ENCODE measurements around the gene DIPK1A. TPM values are rescaled to one million over a fixed set of nuclear protein-coding genes. Genes with fewer than 3 reads are reported as not detected.

DIPK1A gene
- total and polyA plus RNA-seq, 2 donors (not counting 1 experiment from before 2014, with no cell fraction given): 19.7 to 85.7 TPM

- no peak for DNase-seq (ENCODE audit: low read depth in 2 of 2)
- H3K9ac ChIP-seq (ENCODE audit: insufficient read depth, low read length): no peak overlapping the region
- no peak overlapping the region for H2AFZ ChIP-seq (ENCODE audit: low read length)
- no peaks in the 10 kb centered on the region for H3K36me3 ChIP-seq (ENCODE audit: control insufficient read depth, insufficient read depth, low read length)
- H4K20me1 ChIP-seq (ENCODE audit: control insufficient read depth, extremely low read depth, insufficient read depth, low read length): peaks cover 3% of the 10 kb centered on the region
- no peak overlapping the region for H3K4me3 ChIP-seq (replicated peaks in 1 of 4; ENCODE audit: control extremely low read depth in 1 of 4, insufficient read depth in 1 of 4, low read depth in 3 of 4, low read length in 4 of 4)
- H3K9me3 ChIP-seq (ENCODE audit: control insufficient read depth, insufficient read depth, low read depth, low read length): no peaks in the 10 kb centered on the region
- H3K27ac ChIP-seq (ENCODE audit: insufficient read depth, low read length): no peak overlapping the region
- H3K4me2 ChIP-seq (ENCODE audit: extremely low read depth, insufficient read depth, low read length): no peak overlapping the region
- TF ChIP-seq CTCF (conservative IDR thresholded peaks at IDR 0.05 in 1 of 2, IDR thresholded peaks at IDR 0.05 in 1 of 2; ENCODE audit: low read depth in 1 of 2, low read length in 2 of 2) (no peak), EZH2 (IDR thresholded peaks at IDR 0.05; ENCODE audit: low read length, missing control alignments) (no peak)
- peaks cover 18% of the 10 kb centered on the region for H3K27me3 ChIP-seq (ENCODE audit: control insufficient read depth, insufficient read depth, low read length)
- H3K4me1 ChIP-seq (ENCODE audit: control insufficient read depth, extremely low read depth, insufficient read depth, low read length): no peaks in the 10 kb centered on the region
- no peaks in the 10 kb centered on the region for H3K79me2 ChIP-seq (ENCODE audit: control insufficient read depth, insufficient read depth, low read length)
These were observed 40.6 kb upstream of the DIPK1A start for GRCh38 chr1:93001893-93002292.

- no peak overlapping the region for H3K4me3 ChIP-seq (replicated peaks in 1 of 4; ENCODE audit: control extremely low read depth in 1 of 4, insufficient read depth in 1 of 4, low read depth in 3 of 4, low read length in 4 of 4)
- no peak overlapping the region for H3K9ac ChIP-seq (ENCODE audit: insufficient read depth, low read length)
- H4K20me1 ChIP-seq (ENCODE audit: control insufficient read depth, extremely low read depth, insufficient read depth, low read length): peaks cover 3% of the 10 kb centered on the region
- no peak overlapping the region for H2AFZ ChIP-seq (ENCODE audit: low read length)
- no peak overlapping the region for H3K4me2 ChIP-seq (ENCODE audit: extremely low read depth, insufficient read depth, low read length)
- H3K36me3 ChIP-seq (ENCODE audit: control insufficient read depth, insufficient read depth, low read length): no peaks in the 10 kb centered on the region
- peaks cover 18% of the 10 kb centered on the region for H3K27me3 ChIP-seq (ENCODE audit: control insufficient read depth, insufficient read depth, low read length)
- TF ChIP-seq EZH2 (IDR thresholded peaks at IDR 0.05; ENCODE audit: low read length, missing control alignments) (no peak), CTCF (conservative IDR thresholded peaks at IDR 0.05 in 1 of 2, IDR thresholded peaks at IDR 0.05 in 1 of 2; ENCODE audit: low read depth in 1 of 2, low read length in 2 of 2) (no peak)
- H3K4me1 ChIP-seq (ENCODE audit: control insufficient read depth, extremely low read depth, insufficient read depth, low read length): no peaks in the 10 kb centered on the region
- no peaks in the 10 kb centered on the region for H3K9me3 ChIP-seq (ENCODE audit: control insufficient read depth, insufficient read depth, low read depth, low read length)
- no peak overlapping the region for H3K27ac ChIP-seq (ENCODE audit: insufficient read depth, low read length)
- DNase-seq (ENCODE audit: low read depth in 2 of 2): peak in 1 of 2 donors; percentile 48
- no peaks in the 10 kb centered on the region for H3K79me2 ChIP-seq (ENCODE audit: control insufficient read depth, insufficient read depth, low read length)
These were observed 39.5 kb upstream of the DIPK1A start for GRCh38 chr1:93000751-93001175.

- Histone ChIP-seq H2AFZ (ENCODE audit: low read length) (no peak overlapping the region), H3K79me2 (ENCODE audit: control insufficient read depth, insufficient read depth, low read length) (no peaks in the 10 kb centered on the region), H3K9me3 (ENCODE audit: control insufficient read depth, insufficient read depth, low read depth, low read length) (no peaks in the 10 kb centered on the region), H3K9ac (ENCODE audit: insufficient read depth, low read length) (no peak overlapping the region), H3K27me3 (ENCODE audit: control insufficient read depth, insufficient read depth, low read length) (peaks cover 18% of the 10 kb centered on the region), H3K4me3 (replicated peaks in 1 of 4; ENCODE audit: control extremely low read depth in 1 of 4, insufficient read depth in 1 of 4, low read depth in 3 of 4, low read length in 4 of 4) (no peak overlapping the region), H4K20me1 (ENCODE audit: control insufficient read depth, extremely low read depth, insufficient read depth, low read length) (peaks cover 3% of the 10 kb centered on the region), H3K36me3 (ENCODE audit: control insufficient read depth, insufficient read depth, low read length) (no peaks in the 10 kb centered on the region), H3K4me1 (ENCODE audit: control insufficient read depth, extremely low read depth, insufficient read depth, low read length) (no peaks in the 10 kb centered on the region), H3K27ac (ENCODE audit: insufficient read depth, low read length) (no peak overlapping the region), H3K4me2 (ENCODE audit: extremely low read depth, insufficient read depth, low read length) (no peak overlapping the region)
- no peak for DNase-seq (ENCODE audit: low read depth in 2 of 2)
- TF ChIP-seq EZH2 (IDR thresholded peaks at IDR 0.05; ENCODE audit: low read length, missing control alignments) (no peak), CTCF (conservative IDR thresholded peaks at IDR 0.05 in 1 of 2, IDR thresholded peaks at IDR 0.05 in 1 of 2; ENCODE audit: low read depth in 1 of 2, low read length in 2 of 2) (no peak)
These were observed 39.0 kb upstream of the DIPK1A start for GRCh38 chr1:93000291-93000690.

Measured in fibroblast of lung (primary cell).